ACC112 (cell line): ENCODE results near the gene FOXO3.
"Not testable (repeated sequence)": the region's sequence is repeated elsewhere in the genome, so short reads cannot be mapped to it uniquely, and the experiment has no call there.

Experiments used
- H2AFZ ChIP-seq: fragments of 200-600 bp; sonication (generic); one replicate; pipeline ENCODE4 v1.6.0; 2017; ENCODE audit warnings: antibody characterized with exemption, low read length; ENCODE audit not compliant: unreplicated experiment
- H3K27ac ChIP-seq: fragments of 200-600 bp; sonication (generic); 2 replicates; pipeline ENCODE4 v1.5.1; 2014; ENCODE audit warnings: low read depth, mild to moderate bottlenecking, antibody characterized with exemption, low read length, moderate library complexity
- H3K27me3 ChIP-seq: fragments of 200-600 bp; sonication (generic); 2 replicates; pipeline ENCODE4 v1.6.1; 2014; ENCODE audit warnings: mild to moderate bottlenecking, antibody characterized with exemption, low read length, moderate library complexity, mixed read lengths; ENCODE audit not compliant: insufficient read depth
- H3K36me3 ChIP-seq: fragments of 200-600 bp; sonication (generic); 2 replicates; pipeline ENCODE4 v1.6.1; 2016; ENCODE audit warnings: mild to moderate bottlenecking, antibody characterized with exemption, low read length, moderate library complexity, mixed read lengths; ENCODE audit not compliant: insufficient read depth
- H3K4me1 ChIP-seq: fragments of 200-600 bp; sonication (generic); one replicate; pipeline ENCODE4 v1.6.1; 2016; ENCODE audit warnings: low read length, mixed read lengths; ENCODE audit not compliant: insufficient read depth, unreplicated experiment, control insufficient read depth
- H3K4me3 ChIP-seq: fragments of 200-600 bp; sonication (generic); 2 replicates; pipeline ENCODE4 v1.5.1; 2014; ENCODE audit warnings: mild to moderate bottlenecking, low read depth, low read length
- H3K79me2 ChIP-seq: fragments of 200-600 bp; sonication (generic); one replicate; pipeline ENCODE4 v1.6.0; 2016; ENCODE audit warnings: low read length; ENCODE audit not compliant: control insufficient read depth, unreplicated experiment, insufficient read depth

The FOXO3 gene

DNA sequence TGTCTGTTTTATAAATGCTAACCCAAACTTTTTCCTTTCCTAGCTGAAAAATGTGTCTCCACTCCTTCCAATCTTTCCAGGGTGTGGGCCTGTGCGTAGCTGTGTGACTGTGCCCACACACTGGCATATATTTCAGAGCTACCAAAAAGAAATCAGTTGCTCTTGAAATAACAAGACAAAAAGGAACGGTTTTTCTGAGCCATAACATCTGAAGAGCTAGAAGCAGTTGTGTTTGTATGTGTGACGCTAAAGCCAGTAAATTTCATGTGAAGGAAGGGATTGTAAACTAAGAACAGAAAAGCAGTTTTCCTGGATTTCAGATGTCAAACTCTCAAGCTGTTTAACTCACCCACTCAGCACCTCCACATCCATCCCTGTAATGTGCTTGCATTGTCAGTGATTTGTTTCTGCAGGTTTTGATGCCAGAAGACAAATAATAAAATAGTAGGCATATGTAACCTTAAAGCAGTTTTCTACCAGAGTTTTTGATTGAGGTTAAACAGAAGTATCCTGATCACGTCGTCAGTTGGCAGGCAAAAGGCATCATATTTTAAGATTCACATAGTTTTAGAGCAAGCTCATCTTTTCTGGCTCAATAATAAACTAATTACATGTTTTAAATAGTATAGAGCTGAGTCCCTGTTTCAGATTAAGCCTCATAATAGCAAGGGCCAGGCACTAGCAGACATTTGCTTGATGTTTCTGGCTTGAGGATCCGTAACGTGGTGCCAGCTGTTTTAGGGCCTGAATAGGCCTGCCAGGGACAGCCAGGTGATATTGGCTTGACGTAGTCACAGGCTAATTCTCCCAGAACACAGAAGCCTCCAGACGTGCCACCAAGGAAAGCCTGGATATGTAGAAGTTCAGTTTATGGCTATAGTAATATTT, 90.9 kb downstream of the FOXO3 start:
- no peaks in the 10 kb centered on the region for H3K27me3 ChIP-seq
- H3K27ac ChIP-seq = peak overlapping the region; percentile 90
- H2AFZ ChIP-seq = no peak overlapping the region
- no peaks in the 10 kb centered on the region for H3K36me3 ChIP-seq
- peaks cover 90% of the 10 kb centered on the region for H3K4me1 ChIP-seq
- peak overlapping the region; percentile 52 for H3K4me3 ChIP-seq
- peaks cover 76% of the 10 kb centered on the region for H3K79me2 ChIP-seq

DNA sequence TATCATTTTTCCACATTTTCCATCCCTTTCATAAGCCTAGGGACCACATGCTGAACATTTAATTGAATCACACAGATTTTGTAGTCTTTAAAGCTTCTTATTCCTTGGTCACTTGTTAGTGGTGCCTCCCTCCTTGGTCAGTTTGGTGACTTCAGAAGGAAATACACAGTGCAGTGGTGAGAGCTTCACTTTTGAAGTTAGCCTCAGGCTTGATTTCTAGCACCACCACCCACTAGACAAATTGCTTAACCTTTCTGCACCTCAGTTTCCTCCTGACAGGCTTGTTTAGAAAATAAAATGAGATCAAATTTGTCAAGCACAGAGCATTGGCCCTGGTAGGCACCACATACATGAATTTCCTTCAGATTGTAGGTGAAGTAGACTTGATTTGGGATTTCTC, 91.7 kb downstream of the FOXO3 start:
- no peak overlapping the region; the same call in 1 of the 2 replicates for H3K4me3 ChIP-seq
- H3K27ac ChIP-seq = peak overlapping the region; percentile 90
- peaks cover 92% of the 10 kb centered on the region for H3K4me1 ChIP-seq
- H3K36me3 ChIP-seq = no peaks in the 10 kb centered on the region
- H3K79me2 ChIP-seq = peaks cover 76% of the 10 kb centered on the region
- H3K27me3 ChIP-seq = no peaks in the 10 kb centered on the region
- H2AFZ ChIP-seq = no peak overlapping the region

- Histone ChIP-seq H3K4me1 (peaks cover 80% of the 10 kb centered on the region), H3K27ac (peak overlapping the region; percentile 90)
Measured at GRCh38 chr6:108653949-108654348, 93.2 kb downstream of the FOXO3 start.

GRCh38 chr6:108654465-108655106, 93.9 kb downstream of the FOXO3 start:
- Histone ChIP-seq H3K27me3 (no peaks in the 10 kb centered on the region), H3K27ac (peak overlapping the region; percentile 90), H3K79me2 (peaks cover 87% of the 10 kb centered on the region), H3K36me3 (no peaks in the 10 kb centered on the region), H2AFZ (peak overlapping the region; percentile 7), H3K4me3 (peak overlapping the region; percentile 60), H3K4me1 (peaks cover 77% of the 10 kb centered on the region)

More at GRCh38 chr6:108653949-108654348, 93.2 kb downstream of the FOXO3 start:
- Histone ChIP-seq H2AFZ (no peak overlapping the region), H3K27me3 (no peaks in the 10 kb centered on the region), H3K4me3 (peak overlapping the region; percentile 0), H3K79me2 (peaks cover 85% of the 10 kb centered on the region), H3K36me3 (no peaks in the 10 kb centered on the region)

DNA sequence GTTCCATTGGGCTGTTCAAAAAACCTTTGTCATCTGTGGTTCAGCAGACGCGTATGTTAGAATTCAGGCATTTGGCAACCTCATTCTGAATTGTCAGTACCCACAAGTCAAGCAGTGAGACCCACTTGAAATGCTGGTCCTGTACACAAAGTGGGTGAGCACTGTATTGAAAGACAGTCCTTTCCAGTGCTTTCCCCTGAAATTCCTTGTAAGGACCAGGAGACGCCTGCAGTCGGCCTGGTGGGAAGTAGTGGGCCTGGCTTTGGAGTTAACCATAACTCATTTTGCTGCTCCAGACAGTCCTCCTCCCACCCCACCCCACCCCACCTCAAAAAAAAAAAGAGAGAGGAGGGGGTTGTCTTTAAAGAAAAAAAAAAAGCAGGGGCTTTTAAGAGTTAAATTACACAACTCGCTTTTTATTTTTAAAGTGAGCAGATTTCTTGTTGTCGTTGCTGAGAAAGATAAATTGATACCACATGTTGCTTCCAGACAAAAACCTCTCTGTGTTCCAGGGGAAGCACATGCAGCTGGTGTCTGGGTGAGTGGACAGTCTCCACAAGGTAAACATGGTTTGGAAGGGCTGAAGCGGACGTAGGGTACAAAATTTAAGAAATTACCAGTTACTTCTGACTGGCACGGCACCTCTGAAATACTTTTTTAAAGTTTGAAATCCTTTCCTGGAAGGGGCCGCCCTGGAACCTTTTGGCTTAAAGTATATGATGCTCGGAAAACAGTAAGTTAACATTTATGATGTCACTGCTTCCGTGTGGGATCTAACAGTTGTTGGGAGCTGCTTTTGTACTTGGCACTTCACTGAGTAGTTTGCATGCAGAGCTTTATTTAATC, 95.3 kb downstream of the FOXO3 start:
- peaks cover 63% of the 10 kb centered on the region for H3K4me1 ChIP-seq
- peak overlapping the region; percentile 90 for H3K27ac ChIP-seq
- no peaks in the 10 kb centered on the region for H3K36me3 ChIP-seq
- no peak overlapping the region for H2AFZ ChIP-seq
- no peaks in the 10 kb centered on the region for H3K27me3 ChIP-seq
- peaks cover 85% of the 10 kb centered on the region for H3K79me2 ChIP-seq
- peak overlapping the region; percentile 44 for H3K4me3 ChIP-seq

DNA sequence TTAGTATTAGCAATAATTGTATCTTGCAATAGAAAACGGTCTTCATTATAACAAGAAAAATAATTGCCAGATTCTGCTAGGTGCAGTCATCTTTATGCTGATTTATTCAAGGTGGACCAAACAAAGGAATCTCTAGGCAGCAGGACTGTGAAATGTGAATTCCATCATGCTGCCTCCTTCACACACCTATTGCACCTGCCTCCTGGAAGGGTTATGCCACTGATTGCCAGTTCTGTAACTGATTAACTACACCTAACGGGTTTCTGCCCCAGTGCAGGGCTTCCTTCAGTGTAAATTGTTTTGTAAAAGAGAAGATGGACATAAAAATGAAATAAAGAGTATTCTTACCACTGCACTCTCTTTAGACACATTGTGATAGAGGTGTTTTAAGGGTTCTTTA, 96.1 kb downstream of the FOXO3 start:
- Histone ChIP-seq H3K27me3 (no peaks in the 10 kb centered on the region), H3K36me3 (no peaks in the 10 kb centered on the region), H3K4me1 (peaks cover 61% of the 10 kb centered on the region), H2AFZ (no peak overlapping the region), H3K79me2 (peaks cover 83% of the 10 kb centered on the region), H3K4me3 (peak overlapping the region; percentile 44), H3K27ac (peak overlapping the region; percentile 90)

DNA sequence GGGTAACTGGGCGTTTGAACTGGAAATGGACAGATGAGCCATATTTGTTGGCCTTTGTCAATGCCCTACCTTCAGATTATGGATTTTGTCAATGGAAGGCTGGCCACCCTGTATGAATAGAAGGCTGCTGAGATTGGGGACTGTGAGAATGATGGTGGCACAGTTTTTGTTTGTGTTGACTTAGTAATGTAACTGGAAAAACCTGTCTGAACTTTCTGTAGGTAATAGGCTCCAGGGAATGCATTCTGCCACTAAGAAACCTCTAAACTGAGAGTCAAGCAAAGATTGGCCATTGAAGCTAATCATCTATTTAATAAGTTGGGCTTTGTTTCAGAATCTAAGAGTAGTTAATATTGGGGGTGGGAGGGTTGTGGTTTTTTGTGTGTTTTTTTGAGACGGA, 97.5 kb downstream of the FOXO3 start:
- no peak overlapping the region for H2AFZ ChIP-seq
- no peaks in the 10 kb centered on the region for H3K36me3 ChIP-seq
- H3K27ac ChIP-seq = no peak overlapping the region
- no peak overlapping the region for H3K4me3 ChIP-seq
- H3K27me3 ChIP-seq = no peaks in the 10 kb centered on the region
- peaks cover 52% of the 10 kb centered on the region for H3K4me1 ChIP-seq
- H3K79me2 ChIP-seq = peaks cover 83% of the 10 kb centered on the region

- H3K27me3 ChIP-seq, H2AFZ ChIP-seq, H3K36me3 ChIP-seq, H3K4me3 ChIP-seq, H3K27ac ChIP-seq: not testable (repeated sequence)
- H3K4me1 ChIP-seq = peaks cover 46% of the 10 kb centered on the region
- H3K79me2 ChIP-seq = peaks cover 78% of the 10 kb centered on the region
Measured at GRCh38 chr6:108658785-108659184, 98.1 kb downstream of the FOXO3 start.

- Histone ChIP-seq H3K36me3 (peaks cover 4% of the 10 kb centered on the region), H3K4me1 (peaks cover 33% of the 10 kb centered on the region), H3K27ac (no peak overlapping the region), H3K27me3 (no peaks in the 10 kb centered on the region), H3K79me2 (peaks cover 73% of the 10 kb centered on the region), H3K4me3 (no peak overlapping the region), H2AFZ (no peak overlapping the region)
Measured at GRCh38 chr6:108660251-108660650, 99.5 kb downstream of the FOXO3 start.

- H2AFZ ChIP-seq = no peak overlapping the region
- peak overlapping the region; percentile 5; the same call in 1 of the 2 replicates for H3K4me3 ChIP-seq
- peaks cover 21% of the 10 kb centered on the region for H3K4me1 ChIP-seq
- peak overlapping the region; percentile 36 for H3K27ac ChIP-seq
- H3K36me3 ChIP-seq = peaks cover 4% of the 10 kb centered on the region
- peaks cover 69% of the 10 kb centered on the region for H3K79me2 ChIP-seq
- H3K27me3 ChIP-seq = no peaks in the 10 kb centered on the region
Measured at GRCh38 chr6:108661430-108661829, 100.7 kb downstream of the FOXO3 start.
